Right atrium auricular region (tissue), 2 donors: Measurements from ENCODE around the gene TMEM185A. TPM values are rescaled to one million over a fixed set of nuclear protein-coding genes. Genes with fewer than 3 reads are reported as not detected.
"Not testable (repeated sequence)": the region's sequence is repeated elsewhere in the genome, so short reads cannot be mapped to it uniquely, and the experiment has no call there.

Source experiments
- DNase-seq: peaks from one replicate; pipeline ENCODE4 v3.0.0-alpha.2; 2019; ENCODE audit warnings: low spot score
- H3K27ac ChIP-seq, 2 donors: fragments of 200-600 bp; sonication (generic); 1 replicate in 1 of 2; 2 replicates in 1 of 2; pipeline ENCODE4 v1.5.1; 2016 to 2019
- H3K27me3 ChIP-seq, 2 donors: fragments of 200-600 bp; sonication (generic); one replicate each; pipeline versions ENCODE4 v1.5.1 to v1.6.0; 2017 to 2019
- H3K36me3 ChIP-seq: fragments of 200-600 bp; sonication (generic); one replicate; pipeline ENCODE4 v1.5.1; 2016
- H3K4me1 ChIP-seq, 2 donors: fragments of 200-600 bp; sonication (generic); one replicate each; pipeline versions ENCODE4 v1.5.1 to v1.6.0; 2017 to 2019
- H3K4me3 ChIP-seq, 2 donors: fragments of 200-600 bp; sonication (generic); 1 replicate in 1 of 2; 2 replicates in 1 of 2; pipeline ENCODE4 v1.5.1; 2017 to 2019; ENCODE audit warnings: mild to moderate bottlenecking in 1 of 2, moderate library complexity in 1 of 2
- H3K9me3 ChIP-seq, 2 donors: fragments of 200-600 bp; sonication (generic); one replicate each; pipeline ENCODE4 v1.5.1; 2019
- CTCF ChIP-seq, 2 donors: fragments of 200-600 bp; sonication (generic); IDR thresholded peaks; one replicate each; pipeline ENCODE4 v1.5.1; 2019; ENCODE audit warnings: antibody characterized with exemption in 2 of 2
- total RNA-seq, 2 donors: library from RNA; depleted of rRNA; stranded (reverse); fragments of >200 nt; gene quantifications; one replicate each; pipeline ENCODE4 v1.1.0, GENCODE V29; 2016

The TMEM185A gene
- total RNA-seq, 2 donors from 2014 or later: 37.0 to 37.2 TPM

GRCh38 chrX:149607699-149608098 is 23.9 kb downstream of the TMEM185A start:
- no peaks in the 10 kb centered on the region for H3K9me3 ChIP-seq
- no peak for DNase-seq
- no peaks in the 10 kb centered on the region for H3K4me1 ChIP-seq
- no peaks in the 10 kb centered on the region for H3K27me3 ChIP-seq
- no peak for TF ChIP-seq CTCF (IDR thresholded peaks at IDR 0.05)
- no peak overlapping the region for H3K4me3 ChIP-seq
- H3K27ac ChIP-seq: no peak overlapping the region
- H3K36me3 ChIP-seq: no peaks in the 10 kb centered on the region

GRCh38 chrX:149605248-149605885 is 26.2 kb downstream of the TMEM185A start:
- not testable (repeated sequence) for H3K27ac ChIP-seq, DNase-seq, H3K36me3 ChIP-seq, H3K4me3 ChIP-seq, H3K9me3 ChIP-seq, H3K27me3 ChIP-seq, H3K4me1 ChIP-seq

- not testable (repeated sequence) for H3K27me3 ChIP-seq, H3K9me3 ChIP-seq, H3K4me1 ChIP-seq, H3K4me3 ChIP-seq, H3K36me3 ChIP-seq, DNase-seq, H3K27ac ChIP-seq
Measured at GRCh38 chrX:149598603-149599002, 33.0 kb downstream of the TMEM185A start.

GRCh38 chrX:149595943-149596342 is 35.6 kb downstream of the TMEM185A start:
- DNase-seq, H3K27me3 ChIP-seq, H3K27ac ChIP-seq, H3K4me1 ChIP-seq, H3K36me3 ChIP-seq, H3K9me3 ChIP-seq, H3K4me3 ChIP-seq: not testable (repeated sequence)

- H3K27ac ChIP-seq, H3K27me3 ChIP-seq, H3K9me3 ChIP-seq, H3K4me1 ChIP-seq, H3K4me3 ChIP-seq, H3K36me3 ChIP-seq, DNase-seq: not testable (repeated sequence)
Measured at GRCh38 chrX:149595214-149595613, 36.4 kb downstream of the TMEM185A start, which contains the start of gene HSFX2. Gene HSFX2, minus strand, starts transcription at chrX:149595314. Its CDS starts 614 bp downstream, at chrX:149594700.

- not testable (repeated sequence) for H3K36me3 ChIP-seq, H3K4me1 ChIP-seq, H3K4me3 ChIP-seq, H3K27ac ChIP-seq, H3K9me3 ChIP-seq, DNase-seq, H3K27me3 ChIP-seq
Measured at GRCh38 chrX:149590993-149591392, 40.6 kb downstream of the TMEM185A start.

GRCh38 chrX:149587359-149587758 is 44.2 kb downstream of the TMEM185A start, which contains the start of gene MAGEA9B:
Gene MAGEA9B, minus strand, starts transcription at chrX:149587459. Its CDS starts 4,280 bp downstream, at chrX:149583179.
- not testable (repeated sequence) for H3K4me3 ChIP-seq, H3K27ac ChIP-seq, H3K27me3 ChIP-seq, H3K9me3 ChIP-seq, DNase-seq, H3K36me3 ChIP-seq, H3K4me1 ChIP-seq

- not testable (repeated sequence) for H3K27me3 ChIP-seq, H3K36me3 ChIP-seq, H3K4me3 ChIP-seq, H3K9me3 ChIP-seq, DNase-seq, H3K27ac ChIP-seq, H3K4me1 ChIP-seq
Measured at GRCh38 chrX:149585631-149586030, 46.0 kb downstream of the TMEM185A start.

GRCh38 chrX:149573456-149573855 is 58.1 kb downstream of the TMEM185A start:
- H3K4me1 ChIP-seq, H3K36me3 ChIP-seq, H3K27me3 ChIP-seq, H3K9me3 ChIP-seq, H3K4me3 ChIP-seq, H3K27ac ChIP-seq, DNase-seq: not testable (repeated sequence)

GRCh38 chrX:149572743-149573142 is 58.8 kb downstream of the TMEM185A start:
- no peak for DNase-seq
- no peaks in the 10 kb centered on the region for H3K4me1 ChIP-seq
- no peaks in the 10 kb centered on the region for H3K36me3 ChIP-seq
- TF ChIP-seq CTCF (IDR thresholded peaks at IDR 0.05): no peak
- H3K4me3 ChIP-seq: no peak overlapping the region
- no peak overlapping the region for H3K27ac ChIP-seq
- H3K9me3 ChIP-seq: no peaks in the 10 kb centered on the region
- H3K27me3 ChIP-seq: no peaks in the 10 kb centered on the region
